Upper lobe of right lung (tissue), 1 donor: Measurements from ENCODE around the gene SLC66A2. TPM values are rescaled to one million over a fixed set of nuclear protein-coding genes. Genes with fewer than 3 reads are reported as not detected.
A peak's percentile ranks its signal among the peaks of the same experiment; 100 is the strongest.

Experiments used
- ATAC-seq: fragments of 200-7000 bp; cut with Tn5 transposase; one replicate; pipeline ENCODE4 v1.9.1; 2020; ENCODE audit warnings: mild to moderate bottlenecking, moderate library complexity
- DNase-seq: peaks from one replicate; pipeline ENCODE4 v3.0.0-alpha.2; 2020
- H3K27ac ChIP-seq: fragments of 200-600 bp; one replicate; pipeline ENCODE4 v1.8.0; 2022
- H3K27me3 ChIP-seq: fragments of 200-600 bp; one replicate; pipeline ENCODE4 v1.8.0; 2022; ENCODE audit warnings: mild to moderate bottlenecking
- H3K36me3 ChIP-seq: fragments of 200-600 bp; one replicate; pipeline ENCODE4 v1.8.0; 2022
- H3K4me1 ChIP-seq: fragments of 200-600 bp; one replicate; pipeline ENCODE4 v1.8.0; 2022
- H3K4me3 ChIP-seq: fragments of 200-600 bp; one replicate; pipeline ENCODE4 v1.8.0; 2022; ENCODE audit warnings: mild to moderate bottlenecking
- H3K9me3 ChIP-seq: fragments of 200-600 bp; one replicate; pipeline ENCODE4 v1.8.0; 2022
- intact Hi-C: fragments of 100-400 bp; cut with DNase I; formaldehyde crosslinking; loops from one replicate; pipeline ENCODE4 v1.11.0; 2022
- total RNA-seq: library from RNA; stranded (reverse); fragmentation: NEBNext Ultra II Directional; extraction: Animal tissue kit (Norgen Biotek cat#: 25700); gene quantifications from one replicate; pipeline ENCODE4 v1.2.1, GENCODE V29; 2021
- TF ChIP-seq, protein P1 (sequence below): fragments of 200-600 bp; IDR thresholded peaks from one replicate; pipeline ENCODE4 v1.8.0; 2022; ENCODE audit warnings: antibody characterized with exemption
- donor health status: DM: no; HTN: yes; CAD: no; lungs with severe emphysema.

Gene SLC66A2
- total RNA-seq, 1 donor from 2014 or later, result 59.5 TPM

DNA sequence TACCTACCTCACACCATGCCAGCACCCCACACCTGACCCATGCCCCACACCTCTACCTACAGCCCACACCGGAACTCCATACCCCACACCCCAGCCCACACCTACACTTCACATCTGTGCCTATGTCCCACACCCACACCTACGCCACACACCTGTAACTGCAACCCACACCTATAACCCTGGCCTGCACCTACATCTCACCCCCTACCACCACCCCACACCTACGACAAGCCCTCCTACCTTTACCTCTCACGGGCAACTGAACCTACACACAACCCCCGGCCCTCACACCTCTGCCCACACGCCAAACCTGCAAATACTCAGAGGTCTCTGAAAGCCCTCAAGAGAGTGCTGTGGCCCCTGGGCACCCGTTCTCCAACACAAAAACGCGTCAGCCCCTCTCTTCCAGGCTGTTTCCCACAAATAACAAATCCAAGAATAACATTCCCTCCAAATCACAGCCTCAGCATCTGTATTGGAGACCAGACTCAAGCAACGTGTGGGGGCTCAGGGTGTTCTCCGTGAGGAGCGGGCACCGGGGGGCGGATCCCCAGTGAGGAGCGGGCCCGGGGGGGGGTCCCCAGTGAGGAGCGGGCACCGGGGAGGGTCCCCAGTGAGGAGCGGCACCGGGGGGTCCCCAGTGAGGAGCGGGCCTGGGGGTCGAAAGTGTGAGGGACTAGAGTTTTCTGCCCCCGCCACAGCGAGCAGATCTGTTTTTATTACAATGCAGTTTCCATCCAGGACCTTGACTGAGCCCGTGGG lies 33.4 kb downstream of the SLC66A2 start:
- H3K9me3 ChIP-seq, result no peaks in the 10 kb centered on the region
- DNase-seq (peak; percentile 34), ATAC-seq (no peak)
- no peak overlapping the region for H3K27ac ChIP-seq
- intact Hi-C loops, result no loop called here
- TF ChIP-seq, protein P1, sequence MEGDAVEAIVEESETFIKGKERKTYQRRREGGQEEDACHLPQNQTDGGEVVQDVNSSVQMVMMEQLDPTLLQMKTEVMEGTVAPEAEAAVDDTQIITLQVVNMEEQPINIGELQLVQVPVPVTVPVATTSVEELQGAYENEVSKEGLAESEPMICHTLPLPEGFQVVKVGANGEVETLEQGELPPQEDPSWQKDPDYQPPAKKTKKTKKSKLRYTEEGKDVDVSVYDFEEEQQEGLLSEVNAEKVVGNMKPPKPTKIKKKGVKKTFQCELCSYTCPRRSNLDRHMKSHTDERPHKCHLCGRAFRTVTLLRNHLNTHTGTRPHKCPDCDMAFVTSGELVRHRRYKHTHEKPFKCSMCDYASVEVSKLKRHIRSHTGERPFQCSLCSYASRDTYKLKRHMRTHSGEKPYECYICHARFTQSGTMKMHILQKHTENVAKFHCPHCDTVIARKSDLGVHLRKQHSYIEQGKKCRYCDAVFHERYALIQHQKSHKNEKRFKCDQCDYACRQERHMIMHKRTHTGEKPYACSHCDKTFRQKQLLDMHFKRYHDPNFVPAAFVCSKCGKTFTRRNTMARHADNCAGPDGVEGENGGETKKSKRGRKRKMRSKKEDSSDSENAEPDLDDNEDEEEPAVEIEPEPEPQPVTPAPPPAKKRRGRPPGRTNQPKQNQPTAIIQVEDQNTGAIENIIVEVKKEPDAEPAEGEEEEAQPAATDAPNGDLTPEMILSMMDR, result no peak
- no peaks in the 10 kb centered on the region for H3K4me1 ChIP-seq
- H3K36me3 ChIP-seq, result peaks cover 16% of the 10 kb centered on the region
- no peak overlapping the region for H3K4me3 ChIP-seq
- H3K27me3 ChIP-seq, result no peaks in the 10 kb centered on the region

DNA sequence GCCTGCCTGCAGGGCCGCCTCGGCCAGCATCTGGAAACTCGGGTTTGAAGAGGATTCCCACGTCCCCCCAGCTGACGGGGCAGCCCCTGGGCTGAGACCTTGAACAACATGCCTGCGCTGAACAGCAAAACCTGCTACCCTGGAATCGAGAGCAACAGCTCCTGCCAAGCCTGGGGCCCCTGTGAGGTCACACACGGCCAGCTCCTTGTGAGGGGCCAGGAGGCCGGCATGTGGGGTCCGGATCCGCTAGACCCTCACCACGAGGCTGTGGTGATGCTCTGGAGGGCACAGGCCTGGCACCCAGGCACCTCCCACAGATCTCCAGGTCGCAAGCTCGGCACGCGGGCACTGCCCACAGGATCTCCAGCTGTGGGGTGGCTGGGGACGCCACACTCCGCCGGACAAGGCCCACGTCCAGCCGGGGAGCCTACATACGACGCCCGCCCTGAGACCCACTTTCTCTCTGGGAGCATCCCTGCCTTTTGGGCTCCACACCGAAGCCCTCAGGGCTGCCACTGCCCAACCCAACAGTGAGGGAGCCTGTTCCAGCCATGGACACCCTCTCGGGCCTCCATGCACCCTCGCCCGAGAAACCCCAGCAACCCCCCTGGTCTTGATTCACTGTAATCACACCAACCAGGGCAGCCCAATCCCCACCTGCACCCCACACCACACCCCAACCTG lies 34.1 kb downstream of the SLC66A2 start:
- intact Hi-C loops, result no loop called here
- ATAC-seq (no peak), DNase-seq (peak; percentile 61)
- H3K9me3 ChIP-seq, result no peaks in the 10 kb centered on the region
- peaks cover 16% of the 10 kb centered on the region for H3K36me3 ChIP-seq
- TF ChIP-seq, protein P1, result no peak
- no peak overlapping the region for H3K4me3 ChIP-seq
- H3K27me3 ChIP-seq, result no peaks in the 10 kb centered on the region
- H3K4me1 ChIP-seq, result no peaks in the 10 kb centered on the region
- H3K27ac ChIP-seq, result no peak overlapping the region

DNA sequence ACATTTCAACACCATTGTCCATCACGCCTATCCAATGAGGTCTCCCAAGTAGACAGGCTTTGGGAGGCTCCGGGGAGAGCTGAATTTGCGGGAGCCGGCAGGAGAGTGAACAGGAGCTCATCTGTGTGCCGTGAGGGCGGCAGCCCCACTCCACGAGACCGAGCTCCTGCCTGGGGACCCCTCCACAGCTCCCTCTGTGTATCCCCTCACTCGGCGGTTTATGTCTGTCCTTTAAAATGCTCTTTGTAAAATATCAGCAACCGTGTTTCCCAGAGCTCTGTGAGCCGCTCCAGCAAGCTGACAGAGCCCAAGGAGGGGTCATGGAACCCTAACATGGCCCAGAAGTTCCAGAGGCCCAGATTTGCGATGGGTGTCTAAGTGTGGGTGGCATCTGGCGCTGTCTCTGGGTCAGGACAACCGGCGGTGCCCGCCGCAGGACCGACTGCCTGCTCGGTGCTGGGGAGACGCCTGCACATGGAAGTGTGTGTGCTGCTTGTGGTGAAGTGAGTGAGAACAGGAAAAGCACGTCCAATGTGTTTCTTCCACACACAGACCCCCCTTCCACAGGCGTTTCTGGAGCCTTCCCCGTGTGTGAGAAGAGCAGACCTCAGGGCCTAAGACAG lies 34.8 kb downstream of the SLC66A2 start:
- TF ChIP-seq, protein P1, result no peak
- intact Hi-C loops, result no loop called here
- H3K27ac ChIP-seq, result no peak overlapping the region
- ATAC-seq, result no peak
- H3K4me1 ChIP-seq, result no peaks in the 10 kb centered on the region
- H3K4me3 ChIP-seq, result no peak overlapping the region
- peaks cover 16% of the 10 kb centered on the region for H3K36me3 ChIP-seq
- DNase-seq, result peak; percentile 48
- H3K9me3 ChIP-seq, result no peaks in the 10 kb centered on the region
- no peaks in the 10 kb centered on the region for H3K27me3 ChIP-seq

DNA sequence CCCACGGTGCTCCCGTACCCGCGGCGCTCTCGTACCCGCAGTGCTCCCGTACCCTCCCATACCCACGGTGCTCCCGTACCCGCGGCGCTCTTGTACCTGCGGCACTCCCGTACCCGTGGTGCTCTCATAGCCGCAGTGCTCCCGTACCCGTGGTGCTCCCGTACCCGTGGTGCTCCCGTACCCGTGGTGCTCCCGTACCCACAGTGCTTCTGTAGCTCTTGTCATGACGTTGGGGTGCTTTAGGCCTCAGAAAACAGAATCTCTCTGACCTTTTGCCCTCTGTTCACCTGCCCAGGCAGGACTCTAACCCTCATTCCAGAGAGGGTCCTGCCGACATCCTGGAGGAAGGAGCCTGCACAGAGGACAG lies 35.3 kb downstream of the SLC66A2 start:
- Histone ChIP-seq H3K4me1 (no peaks in the 10 kb centered on the region), H3K27me3 (no peaks in the 10 kb centered on the region), H3K4me3 (no peak overlapping the region), H3K9me3 (no peaks in the 10 kb centered on the region), H3K36me3 (peaks cover 16% of the 10 kb centered on the region), H3K27ac (no peak overlapping the region)
- DNase-seq (no peak), ATAC-seq (no peak)
- intact Hi-C loops, result no loop called here
- TF ChIP-seq, protein P1, result no peak

- Histone ChIP-seq H3K27me3 (no peaks in the 10 kb centered on the region), H3K36me3 (peaks cover 16% of the 10 kb centered on the region), H3K4me1 (no peaks in the 10 kb centered on the region), H3K4me3 (no peak overlapping the region), H3K9me3 (no peaks in the 10 kb centered on the region), H3K27ac (no peak overlapping the region)
- TF ChIP-seq, protein P1, result no peak
- DNase-seq (peak; percentile 55), ATAC-seq (peak; percentile 33)
- intact Hi-C loops, result no loop called here
These were observed 36.0 kb downstream of the SLC66A2 start for GRCh38 chr18:79915161-79916127.
